ENCODE data around the gene PCDHGA6. TPM values are rescaled to one million over a fixed set of nuclear protein-coding genes. Genes with fewer than 3 reads are reported as not detected.

Gene PCDHGA6
- total and polyA plus RNA-seq, 2 donors (not counting 1 experiment from before 2014, with no cell fraction given) = 3.9 to 4.8 TPM

GRCh38 chr5:141422742-141423291 lies 49.1 kb downstream of the PCDHGA6 start:
- Histone ChIP-seq H3K27me3 (ENCODE audit: control insufficient read depth, insufficient read depth, low read length) (no peaks in the 10 kb centered on the region), H2AFZ (ENCODE audit: low read length) (no peak overlapping the region), H3K4me2 (ENCODE audit: extremely low read depth, insufficient read depth, low read length) (peak overlapping the region; percentile 3), H3K36me3 (ENCODE audit: control insufficient read depth, insufficient read depth, low read length) (peaks cover 4% of the 10 kb centered on the region), H3K79me2 (ENCODE audit: control insufficient read depth, insufficient read depth, low read length) (no peaks in the 10 kb centered on the region), H3K9ac (ENCODE audit: insufficient read depth, low read length) (no peak overlapping the region), H3K4me1 (ENCODE audit: control insufficient read depth, extremely low read depth, insufficient read depth, low read length) (no peaks in the 10 kb centered on the region), H3K9me3 (ENCODE audit: control insufficient read depth, insufficient read depth, low read depth, low read length) (peaks cover 17% of the 10 kb centered on the region), H3K27ac (ENCODE audit: insufficient read depth, low read length) (no peak overlapping the region), H4K20me1 (ENCODE audit: control insufficient read depth, extremely low read depth, insufficient read depth, low read length) (no peaks in the 10 kb centered on the region), H3K4me3 (replicated peaks in 1 of 4; ENCODE audit: control extremely low read depth in 1 of 4, insufficient read depth in 1 of 4, low read depth in 3 of 4, low read length in 4 of 4) (no peak overlapping the region)
- DNase-seq (ENCODE audit: low read depth in 2 of 2) = no peak
- no peak for TF ChIP-seq CTCF (conservative IDR thresholded peaks at IDR 0.05 in 1 of 2, IDR thresholded peaks at IDR 0.05 in 1 of 2; ENCODE audit: low read depth in 1 of 2, low read length in 2 of 2)
- no peak for TF ChIP-seq EZH2 (IDR thresholded peaks at IDR 0.05; ENCODE audit: low read length, missing control alignments)

DNA sequence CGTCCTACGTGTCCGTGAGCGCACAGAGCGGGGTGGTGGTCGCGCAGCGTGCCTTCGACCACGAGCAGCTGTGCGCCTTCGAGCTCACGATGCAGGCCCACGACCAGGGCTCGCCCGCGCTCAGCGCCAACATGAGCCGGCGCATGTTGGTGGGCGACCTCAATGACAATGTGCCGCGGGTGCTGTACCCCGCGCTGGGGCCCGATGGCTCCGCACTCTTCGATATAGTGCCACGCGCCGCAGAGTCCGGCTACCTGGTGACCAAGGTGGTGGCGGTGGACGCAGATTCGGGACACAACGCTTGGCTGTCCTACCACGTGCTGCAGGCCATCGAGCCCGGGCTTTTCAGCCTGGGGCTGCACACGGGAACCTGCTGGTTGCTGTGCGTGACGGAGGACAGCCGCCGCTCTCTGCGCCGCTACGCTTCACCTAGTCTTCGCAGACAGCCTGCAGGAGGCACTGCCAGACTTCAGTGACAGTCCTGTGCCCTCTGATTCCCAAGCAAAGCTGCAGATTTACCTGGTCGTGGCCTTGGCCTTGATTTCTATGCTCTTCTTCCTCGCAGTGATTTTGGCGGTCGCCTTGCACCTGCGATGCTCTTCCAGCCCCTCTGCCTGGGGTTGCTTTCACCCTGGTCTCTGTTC lies 54.2 kb downstream of the PCDHGA6 start:
- no peak overlapping the region for H3K27ac ChIP-seq (ENCODE audit: insufficient read depth, low read length)
- TF ChIP-seq CTCF (conservative IDR thresholded peaks at IDR 0.05 in 1 of 2, IDR thresholded peaks at IDR 0.05 in 1 of 2; ENCODE audit: low read depth in 1 of 2, low read length in 2 of 2) = no peak
- TF ChIP-seq EZH2 (IDR thresholded peaks at IDR 0.05; ENCODE audit: low read length, missing control alignments) = no peak
- no peak overlapping the region for H3K4me2 ChIP-seq (ENCODE audit: extremely low read depth, insufficient read depth, low read length)
- H3K4me3 ChIP-seq (replicated peaks in 1 of 4; ENCODE audit: control extremely low read depth in 1 of 4, insufficient read depth in 1 of 4, low read depth in 3 of 4, low read length in 4 of 4) = no peak overlapping the region
- no peaks in the 10 kb centered on the region for H3K27me3 ChIP-seq (ENCODE audit: control insufficient read depth, insufficient read depth, low read length)
- H3K36me3 ChIP-seq (ENCODE audit: control insufficient read depth, insufficient read depth, low read length) = peaks cover 2% of the 10 kb centered on the region
- no peaks in the 10 kb centered on the region for H4K20me1 ChIP-seq (ENCODE audit: control insufficient read depth, extremely low read depth, insufficient read depth, low read length)
- H3K79me2 ChIP-seq (ENCODE audit: control insufficient read depth, insufficient read depth, low read length) = peaks cover 2% of the 10 kb centered on the region
- no peak overlapping the region for H2AFZ ChIP-seq (ENCODE audit: low read length)
- peaks cover 8% of the 10 kb centered on the region for H3K9me3 ChIP-seq (ENCODE audit: control insufficient read depth, insufficient read depth, low read depth, low read length)
- no peaks in the 10 kb centered on the region for H3K4me1 ChIP-seq (ENCODE audit: control insufficient read depth, extremely low read depth, insufficient read depth, low read length)
- no peak overlapping the region for H3K9ac ChIP-seq (ENCODE audit: insufficient read depth, low read length)
- DNase-seq (ENCODE audit: low read depth in 2 of 2) = no peak

Other genes starting within 250 kb of the PCDHGA6 start
Only the 30 nearest of the 36 such genes appear.
- gene PCDHB9, start 186.7 kb upstream of the PCDHGA6 start, total RNA-seq = 0.26 and 0.99 TPM in 2 replicates
- 0.27 and 0.82 TPM in 2 replicates for gene PCDHB9, start 186.7 kb upstream of the PCDHGA6 start, polyA plus RNA-seq
- gene PCDHB10, start 181.5 kb upstream of the PCDHGA6 start, total RNA-seq = 0.77 and 2.0 TPM in 2 replicates
- gene PCDHB10, start 181.5 kb upstream of the PCDHGA6 start, polyA plus RNA-seq = 0.28 and 0.78 TPM in 2 replicates
- 0.77 and 1.7 TPM in 2 replicates for gene PCDHB11, start 174.3 kb upstream of the PCDHGA6 start, total RNA-seq
- 0.11 and 0.36 TPM in 2 replicates for gene PCDHB11, start 174.3 kb upstream of the PCDHGA6 start, polyA plus RNA-seq
- gene PCDHB12, start 165.2 kb upstream of the PCDHGA6 start, total RNA-seq = 0.26 and 0.66 TPM in 2 replicates
- 0.02 and 0.27 TPM in 2 replicates for gene PCDHB12, start 165.2 kb upstream of the PCDHGA6 start, polyA plus RNA-seq
- gene PCDHB13, start 160.0 kb upstream of the PCDHGA6 start, total RNA-seq = 0.26 and 1.5 TPM in 2 replicates
- gene PCDHB13, start 160.0 kb upstream of the PCDHGA6 start, polyA plus RNA-seq = 0.24 and 0.62 TPM in 2 replicates
- gene PCDHB14, start 150.5 kb upstream of the PCDHGA6 start, total RNA-seq = 0.77 and 1.7 TPM in 2 replicates
- gene PCDHB14, start 150.5 kb upstream of the PCDHGA6 start, polyA plus RNA-seq = 0.18 and 0.86 TPM in 2 replicates
- gene PCDHB15, start 128.5 kb upstream of the PCDHGA6 start, total RNA-seq = 0.77 and 1.8 TPM in 2 replicates
- gene PCDHB15, start 128.5 kb upstream of the PCDHGA6 start, polyA plus RNA-seq = 0.12 and 0.31 TPM in 2 replicates
- 0.66 TPM in 1 of 2 replicates, not detected in the other for gene SLC25A2, start 69.8 kb upstream of the PCDHGA6 start, total RNA-seq
- gene SLC25A2, start 69.8 kb upstream of the PCDHGA6 start, polyA plus RNA-seq = not detected in 2 replicates
- 87.1 and 107 TPM in 2 replicates for gene TAF7, start 53.1 kb upstream of the PCDHGA6 start, total RNA-seq
- 64.9 and 73.0 TPM in 2 replicates for gene TAF7, start 53.1 kb upstream of the PCDHGA6 start, polyA plus RNA-seq
- 1.0 and 1.8 TPM in 2 replicates for gene PCDHGA1, start 43.4 kb upstream of the PCDHGA6 start, total RNA-seq
- 1.1 and 1.6 TPM in 2 replicates for gene PCDHGA1, start 43.4 kb upstream of the PCDHGA6 start, polyA plus RNA-seq
- 2.8 and 4.5 TPM in 2 replicates for gene PCDHGA2, start 35.1 kb upstream of the PCDHGA6 start, total RNA-seq
- 4.2 and 5.8 TPM in 2 replicates for gene PCDHGA2, start 35.1 kb upstream of the PCDHGA6 start, polyA plus RNA-seq
- 1.5 and 2.8 TPM in 2 replicates for gene PCDHGA3, start 30.1 kb upstream of the PCDHGA6 start, total RNA-seq
- 1.3 and 1.4 TPM in 2 replicates for gene PCDHGA3, start 30.1 kb upstream of the PCDHGA6 start, polyA plus RNA-seq
- gene PCDHGB1, start 23.8 kb upstream of the PCDHGA6 start, total RNA-seq = 3.1 and 4.3 TPM in 2 replicates
- gene PCDHGB1, start 23.8 kb upstream of the PCDHGA6 start, polyA plus RNA-seq = 1.7 TPM in 2 replicates
- 2.8 and 7.6 TPM in 2 replicates for gene PCDHGA4, start 18.9 kb upstream of the PCDHGA6 start, total RNA-seq
- 3.1 and 6.4 TPM in 2 replicates for gene PCDHGA4, start 18.9 kb upstream of the PCDHGA6 start, polyA plus RNA-seq
- gene PCDHGB2, start 13.9 kb upstream of the PCDHGA6 start, total RNA-seq = 3.1 and 4.6 TPM in 2 replicates
- 2.3 and 5.7 TPM in 2 replicates for gene PCDHGB2, start 13.9 kb upstream of the PCDHGA6 start, polyA plus RNA-seq
- gene PCDHGA5, start 9.7 kb upstream of the PCDHGA6 start, total RNA-seq = 1.5 and 2.6 TPM in 2 replicates
- gene PCDHGA5, start 9.7 kb upstream of the PCDHGA6 start, polyA plus RNA-seq = 1.2 and 1.4 TPM in 2 replicates
- gene PCDHGB3, start 3.6 kb upstream of the PCDHGA6 start, total RNA-seq = 3.1 and 5.8 TPM in 2 replicates
- 2.5 and 2.9 TPM in 2 replicates for gene PCDHGB3, start 3.6 kb upstream of the PCDHGA6 start, polyA plus RNA-seq
- 2.8 and 6.8 TPM in 2 replicates for gene PCDHGA7, start 8.9 kb downstream of the PCDHGA6 start, total RNA-seq
- gene PCDHGA7, start 8.9 kb downstream of the PCDHGA6 start, polyA plus RNA-seq = 2.7 and 3.0 TPM in 2 replicates
- 10.0 and 18.3 TPM in 2 replicates for gene PCDHGB4, start 13.8 kb downstream of the PCDHGA6 start, total RNA-seq
- 13.3 and 15.5 TPM in 2 replicates for gene PCDHGB4, start 13.8 kb downstream of the PCDHGA6 start, polyA plus RNA-seq
- 2.6 and 4.6 TPM in 2 replicates for gene PCDHGA8, start 18.7 kb downstream of the PCDHGA6 start, total RNA-seq
- gene PCDHGA8, start 18.7 kb downstream of the PCDHGA6 start, polyA plus RNA-seq = 0.76 and 1.1 TPM in 2 replicates
- 17.5 and 21.5 TPM in 2 replicates for gene PCDHGB5, start 24.1 kb downstream of the PCDHGA6 start, total RNA-seq
- gene PCDHGB5, start 24.1 kb downstream of the PCDHGA6 start, polyA plus RNA-seq = 19.6 TPM in 2 replicates
- 2.6 and 4.8 TPM in 2 replicates for gene PCDHGA9, start 28.9 kb downstream of the PCDHGA6 start, total RNA-seq
- 3.2 and 3.3 TPM in 2 replicates for gene PCDHGA9, start 28.9 kb downstream of the PCDHGA6 start, polyA plus RNA-seq
- 3.9 and 4.3 TPM in 2 replicates for gene PCDHGB6, start 34.1 kb downstream of the PCDHGA6 start, total RNA-seq
- gene PCDHGB6, start 34.1 kb downstream of the PCDHGA6 start, polyA plus RNA-seq = 2.6 and 2.8 TPM in 2 replicates
- gene PCDHGA10, start 39.1 kb downstream of the PCDHGA6 start, total RNA-seq = 7.4 and 10.2 TPM in 2 replicates
- 3.8 and 4.2 TPM in 2 replicates for gene PCDHGA10, start 39.1 kb downstream of the PCDHGA6 start, polyA plus RNA-seq
- 13.0 and 13.6 TPM in 2 replicates for gene PCDHGB7, start 43.8 kb downstream of the PCDHGA6 start, total RNA-seq
- gene PCDHGB7, start 43.8 kb downstream of the PCDHGA6 start, polyA plus RNA-seq = 11.3 and 15.3 TPM in 2 replicates
- 5.9 and 8.6 TPM in 2 replicates for gene PCDHGA11, start 47.2 kb downstream of the PCDHGA6 start, total RNA-seq
- gene PCDHGA11, start 47.2 kb downstream of the PCDHGA6 start, polyA plus RNA-seq = 4.7 and 10.8 TPM in 2 replicates
- 9.2 and 13.7 TPM in 2 replicates for gene PCDHGA12, start 56.6 kb downstream of the PCDHGA6 start, total RNA-seq
- gene PCDHGA12, start 56.6 kb downstream of the PCDHGA6 start, polyA plus RNA-seq = 11.9 and 14.1 TPM in 2 replicates
- gene PCDHGC3, start 102.1 kb downstream of the PCDHGA6 start, total RNA-seq = 59.0 and 63.4 TPM in 2 replicates
- gene PCDHGC3, start 102.1 kb downstream of the PCDHGA6 start, polyA plus RNA-seq = 106 and 109 TPM in 2 replicates
- gene PCDHGC4, start 111.1 kb downstream of the PCDHGA6 start, total RNA-seq = 1.5 and 3.0 TPM in 2 replicates
- gene PCDHGC4, start 111.1 kb downstream of the PCDHGA6 start, polyA plus RNA-seq = 0.48 and 0.76 TPM in 2 replicates
- 1.3 and 2.6 TPM in 2 replicates for gene PCDHGC5, start 115.2 kb downstream of the PCDHGA6 start, total RNA-seq
- 0.97 and 1.1 TPM in 2 replicates for gene PCDHGC5, start 115.2 kb downstream of the PCDHGA6 start, polyA plus RNA-seq